K562 (cell line): ENCODE results near the gene PRKX. TPM values are rescaled to one million over a fixed set of nuclear protein-coding genes. Genes with fewer than 3 reads are reported as not detected.

Source experiments
- ARID4B ChIP-seq: sonication (generic); formaldehyde crosslinking; IDR thresholded peaks from 2 replicates; pipeline ENCODE4 v1.8.0; 2022; ENCODE audit warnings: mild to moderate bottlenecking, missing genetic modification reagents
- FOXA3 ChIP-seq, 2 experiments: fragments of 450-650 bp in 1 of 2; sonication (generic) in 1 of 2; formaldehyde crosslinking; IDR thresholded peaks in 1 of 2; conservative IDR thresholded peaks in 1 of 2; 2 replicates each; pipeline versions ENCODE4 v1.4.0 to v1.8.0; 2020 to 2022; ENCODE audit warnings: mild to moderate bottlenecking in 2 of 2, missing genetic modification reagents in 1 of 2
- GABPB1 ChIP-seq: sonication (generic); formaldehyde crosslinking; IDR thresholded peaks from 2 replicates; pipeline ENCODE4 v1.8.0; 2022; ENCODE audit warnings: mild to moderate bottlenecking, missing genetic modification reagents
- HDAC8 ChIP-seq: fragments of 450-650 bp; IDR thresholded peaks from 2 replicates; pipeline ENCODE4 v1.6.1; 2016; ENCODE audit warnings: mild to moderate bottlenecking, missing genetic modification characterization, moderate library complexity, missing compliant biosample characterization
- MCM7 ChIP-seq, 2 experiments: fragments of 450-650 bp; IDR thresholded peaks; 2 replicates each; pipeline ENCODE4 v1.6.1; 2016 to 2018
- NCOA1 ChIP-seq: fragments of 450-650 bp; IDR thresholded peaks from 2 replicates; pipeline ENCODE4 v1.6.1; 2016; ENCODE audit warnings: low read depth
- SOX6 ChIP-seq: fragments of 450-650 bp; IDR thresholded peaks from 2 replicates; pipeline ENCODE4 v1.6.1; 2014; ENCODE audit warnings: mild to moderate bottlenecking
- TCFL5 ChIP-seq: fragments of 250-450 bp; sonication (Bioruptor Pico); conservative IDR thresholded peaks from 2 replicates; pipeline ENCODE4 v1.6.1; 2021; ENCODE audit warnings: mild to moderate bottlenecking, moderate library complexity, matching md5 sums
- ZBTB7A ChIP-seq: IDR thresholded peaks from 2 replicates; pipeline ENCODE4 v1.6.1; 2011; ENCODE audit warnings: low read depth, mild to moderate bottlenecking, low read length, moderate library complexity, borderline replicate concordance; ENCODE audit not compliant: control insufficient read depth
- ZNF41 ChIP-seq: fragments of 250-450 bp; sonication (Bioruptor Pico); conservative IDR thresholded peaks from 2 replicates; pipeline ENCODE4 v1.4.0; 2020; ENCODE audit warnings: mild to moderate bottlenecking
- ZNF696 ChIP-seq: fragments of 250-450 bp; sonication (Bioruptor Pico); conservative IDR thresholded peaks from 2 replicates; pipeline ENCODE4 v1.4.0; 2020; ENCODE audit warnings: mild to moderate bottlenecking, moderate library complexity
- polyA plus RNA-seq, 8 experiments: library from polyadenylated mRNA; depleted of rRNA in 4 of 8; stranded (reverse) in 5 of 8; unstranded in 3 of 8; fragments of >200 nt; fragmentation: Nextera tagmentation in 2 of 8; fragmentation: Illumina TruSeq in 1 of 8; extraction: Ambion mirVana in 2 of 8; extraction: Trizol in 1 of 8; gene quantifications; 2 replicates each; pipeline versions ENCODE4 v1.2.1 to v1.2.3, GENCODE V29; 2011 to 2014; ENCODE audit warnings: inconsistent platforms in 1 of 8, missing spikeins in 1 of 8
- total RNA-seq, 7 experiments: library from RNA; depleted of rRNA in 6 of 7; stranded (reverse); fragments of >200 nt in 6 of 7; fragmentation: Illumina TruSeq in 2 of 7; extraction: Trizol in 2 of 7; gene quantifications; 2 replicates each; pipeline versions ENCODE4 v1.2.1 to v1.2.3, GENCODE V29; 2011 to 2021; ENCODE audit warnings: low replicate concordance in 1 of 7
- TF ChIP-seq, protein P1 (sequence below): fragments of 450-650 bp; IDR thresholded peaks from 2 replicates; pipeline ENCODE4 v1.6.1; 2016; ENCODE audit warnings: mild to moderate bottlenecking, moderate library complexity
- TF ChIP-seq, protein P2 (sequence below): fragments of 250-450 bp; sonication (Bioruptor Pico); IDR thresholded peaks from 2 replicates; pipeline ENCODE4 v1.8.0; 2021; ENCODE audit warnings: moderate library complexity, mild to moderate bottlenecking, inconsistent platforms

The PRKX gene
- total and polyA plus RNA-seq, 9 of the 15 experiments (the other 6 are each of a cell fraction or from before 2014, with no cell fraction given) = 3.3 to 29.4 (median 23.7) TPM

DNA sequence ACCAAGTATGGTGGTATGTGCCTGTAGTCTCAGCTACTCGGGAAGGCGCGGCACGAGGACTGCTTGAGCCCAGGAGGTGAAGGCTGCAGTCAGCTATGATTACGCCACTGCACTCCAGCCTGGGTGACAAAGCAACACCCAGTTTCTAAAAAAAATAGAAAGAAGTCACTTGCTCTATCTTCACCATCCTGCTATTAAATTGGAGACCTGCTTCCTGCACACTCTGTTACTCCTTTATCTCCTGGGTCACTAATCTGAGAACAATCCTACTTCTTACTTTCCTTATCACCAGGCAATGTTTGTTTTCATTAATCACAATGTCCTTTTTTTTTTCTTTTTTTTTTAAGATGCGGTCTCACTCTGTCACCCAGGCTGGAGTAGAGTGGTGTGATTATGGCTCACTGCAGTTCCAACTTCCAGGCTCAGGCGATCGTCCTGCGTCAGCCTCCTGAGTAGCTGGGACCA lies 16.2 kb downstream of the PRKX start (continued):
- TF ChIP-seq, protein P1, sequence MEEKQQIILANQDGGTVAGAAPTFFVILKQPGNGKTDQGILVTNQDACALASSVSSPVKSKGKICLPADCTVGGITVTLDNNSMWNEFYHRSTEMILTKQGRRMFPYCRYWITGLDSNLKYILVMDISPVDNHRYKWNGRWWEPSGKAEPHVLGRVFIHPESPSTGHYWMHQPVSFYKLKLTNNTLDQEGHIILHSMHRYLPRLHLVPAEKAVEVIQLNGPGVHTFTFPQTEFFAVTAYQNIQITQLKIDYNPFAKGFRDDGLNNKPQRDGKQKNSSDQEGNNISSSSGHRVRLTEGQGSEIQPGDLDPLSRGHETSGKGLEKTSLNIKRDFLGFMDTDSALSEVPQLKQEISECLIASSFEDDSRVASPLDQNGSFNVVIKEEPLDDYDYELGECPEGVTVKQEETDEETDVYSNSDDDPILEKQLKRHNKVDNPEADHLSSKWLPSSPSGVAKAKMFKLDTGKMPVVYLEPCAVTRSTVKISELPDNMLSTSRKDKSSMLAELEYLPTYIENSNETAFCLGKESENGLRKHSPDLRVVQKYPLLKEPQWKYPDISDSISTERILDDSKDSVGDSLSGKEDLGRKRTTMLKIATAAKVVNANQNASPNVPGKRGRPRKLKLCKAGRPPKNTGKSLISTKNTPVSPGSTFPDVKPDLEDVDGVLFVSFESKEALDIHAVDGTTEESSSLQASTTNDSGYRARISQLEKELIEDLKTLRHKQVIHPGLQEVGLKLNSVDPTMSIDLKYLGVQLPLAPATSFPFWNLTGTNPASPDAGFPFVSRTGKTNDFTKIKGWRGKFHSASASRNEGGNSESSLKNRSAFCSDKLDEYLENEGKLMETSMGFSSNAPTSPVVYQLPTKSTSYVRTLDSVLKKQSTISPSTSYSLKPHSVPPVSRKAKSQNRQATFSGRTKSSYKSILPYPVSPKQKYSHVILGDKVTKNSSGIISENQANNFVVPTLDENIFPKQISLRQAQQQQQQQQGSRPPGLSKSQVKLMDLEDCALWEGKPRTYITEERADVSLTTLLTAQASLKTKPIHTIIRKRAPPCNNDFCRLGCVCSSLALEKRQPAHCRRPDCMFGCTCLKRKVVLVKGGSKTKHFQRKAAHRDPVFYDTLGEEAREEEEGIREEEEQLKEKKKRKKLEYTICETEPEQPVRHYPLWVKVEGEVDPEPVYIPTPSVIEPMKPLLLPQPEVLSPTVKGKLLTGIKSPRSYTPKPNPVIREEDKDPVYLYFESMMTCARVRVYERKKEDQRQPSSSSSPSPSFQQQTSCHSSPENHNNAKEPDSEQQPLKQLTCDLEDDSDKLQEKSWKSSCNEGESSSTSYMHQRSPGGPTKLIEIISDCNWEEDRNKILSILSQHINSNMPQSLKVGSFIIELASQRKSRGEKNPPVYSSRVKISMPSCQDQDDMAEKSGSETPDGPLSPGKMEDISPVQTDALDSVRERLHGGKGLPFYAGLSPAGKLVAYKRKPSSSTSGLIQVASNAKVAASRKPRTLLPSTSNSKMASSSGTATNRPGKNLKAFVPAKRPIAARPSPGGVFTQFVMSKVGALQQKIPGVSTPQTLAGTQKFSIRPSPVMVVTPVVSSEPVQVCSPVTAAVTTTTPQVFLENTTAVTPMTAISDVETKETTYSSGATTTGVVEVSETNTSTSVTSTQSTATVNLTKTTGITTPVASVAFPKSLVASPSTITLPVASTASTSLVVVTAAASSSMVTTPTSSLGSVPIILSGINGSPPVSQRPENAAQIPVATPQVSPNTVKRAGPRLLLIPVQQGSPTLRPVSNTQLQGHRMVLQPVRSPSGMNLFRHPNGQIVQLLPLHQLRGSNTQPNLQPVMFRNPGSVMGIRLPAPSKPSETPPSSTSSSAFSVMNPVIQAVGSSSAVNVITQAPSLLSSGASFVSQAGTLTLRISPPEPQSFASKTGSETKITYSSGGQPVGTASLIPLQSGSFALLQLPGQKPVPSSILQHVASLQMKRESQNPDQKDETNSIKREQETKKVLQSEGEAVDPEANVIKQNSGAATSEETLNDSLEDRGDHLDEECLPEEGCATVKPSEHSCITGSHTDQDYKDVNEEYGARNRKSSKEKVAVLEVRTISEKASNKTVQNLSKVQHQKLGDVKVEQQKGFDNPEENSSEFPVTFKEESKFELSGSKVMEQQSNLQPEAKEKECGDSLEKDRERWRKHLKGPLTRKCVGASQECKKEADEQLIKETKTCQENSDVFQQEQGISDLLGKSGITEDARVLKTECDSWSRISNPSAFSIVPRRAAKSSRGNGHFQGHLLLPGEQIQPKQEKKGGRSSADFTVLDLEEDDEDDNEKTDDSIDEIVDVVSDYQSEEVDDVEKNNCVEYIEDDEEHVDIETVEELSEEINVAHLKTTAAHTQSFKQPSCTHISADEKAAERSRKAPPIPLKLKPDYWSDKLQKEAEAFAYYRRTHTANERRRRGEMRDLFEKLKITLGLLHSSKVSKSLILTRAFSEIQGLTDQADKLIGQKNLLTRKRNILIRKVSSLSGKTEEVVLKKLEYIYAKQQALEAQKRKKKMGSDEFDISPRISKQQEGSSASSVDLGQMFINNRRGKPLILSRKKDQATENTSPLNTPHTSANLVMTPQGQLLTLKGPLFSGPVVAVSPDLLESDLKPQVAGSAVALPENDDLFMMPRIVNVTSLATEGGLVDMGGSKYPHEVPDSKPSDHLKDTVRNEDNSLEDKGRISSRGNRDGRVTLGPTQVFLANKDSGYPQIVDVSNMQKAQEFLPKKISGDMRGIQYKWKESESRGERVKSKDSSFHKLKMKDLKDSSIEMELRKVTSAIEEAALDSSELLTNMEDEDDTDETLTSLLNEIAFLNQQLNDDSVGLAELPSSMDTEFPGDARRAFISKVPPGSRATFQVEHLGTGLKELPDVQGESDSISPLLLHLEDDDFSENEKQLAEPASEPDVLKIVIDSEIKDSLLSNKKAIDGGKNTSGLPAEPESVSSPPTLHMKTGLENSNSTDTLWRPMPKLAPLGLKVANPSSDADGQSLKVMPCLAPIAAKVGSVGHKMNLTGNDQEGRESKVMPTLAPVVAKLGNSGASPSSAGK = no peak
- TF ChIP-seq HDAC8 (tag) (no peak), TCFL5 (CRISPR knock-in tag) (no peak), ZNF696 (CRISPR knock-in tag) (no peak), NCOA1 (no peak), ZNF41 (no peak), ARID4B (no peak), GABPB1 (CRISPR knock-in tag) (no peak), MCM7 (IDR thresholded peaks at IDR 0.05) (no peak), SOX6 (peak; percentile 90), ZBTB7A (no peak), FOXA3 (CRISPR knock-in tag; conservative IDR thresholded peaks at IDR 0.05 in 1 of 2, IDR thresholded peaks at IDR 0.05 in 1 of 2) (peak in 1 of 2 experiments; percentile 60; a peak in 1 of 4 replicates)
- TF ChIP-seq, protein P2, sequence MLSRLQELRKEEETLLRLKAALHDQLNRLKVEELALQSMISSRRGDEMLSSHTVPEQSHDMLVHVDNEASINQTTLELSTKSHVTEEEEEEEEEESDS = no peak
